ENCODE measurements around the gene UTP18.
A peak's percentile ranks its signal among the peaks of the same experiment; 100 is the strongest.
"Not testable (repeated sequence)": the region's sequence is repeated elsewhere in the genome, so short reads cannot be mapped to it uniquely, and the experiment has no call there.

The UTP18 gene

GRCh38 chr17:51259564-51260236 is 646 bp upstream of the UTP18 start, which contains the start of gene MBTD1:
MBTD1 (minus strand) TSS chr17:51260049; CDS start chr17:51225161, 34,888 bp downstream.
- peak; percentile 88 for DNase-seq

- no peak for DNase-seq
These were observed 948 bp downstream of the UTP18 start for GRCh38 chr17:51261024-51261963.

DNA sequence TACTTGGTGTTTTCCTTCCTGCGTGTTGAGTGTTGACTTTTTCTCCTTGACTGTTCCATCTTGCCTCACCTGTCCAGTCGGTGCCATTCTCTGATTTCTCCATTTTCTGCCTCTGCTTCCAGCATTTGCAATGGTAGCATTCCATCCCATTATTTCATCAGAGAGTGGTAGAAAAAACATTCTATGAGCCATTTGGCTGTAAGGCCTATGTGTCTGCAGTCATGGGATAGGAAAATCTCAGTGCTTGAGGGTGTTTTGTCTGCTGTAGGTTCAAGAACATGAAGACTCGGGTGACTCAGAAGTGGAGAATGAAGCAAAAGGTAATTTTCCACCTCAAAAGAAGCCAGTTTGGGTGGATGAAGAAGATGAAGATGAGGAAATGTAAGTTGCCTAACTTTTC is 2.7 kb downstream of the UTP18 start:
- DNase-seq: no peak

DNA sequence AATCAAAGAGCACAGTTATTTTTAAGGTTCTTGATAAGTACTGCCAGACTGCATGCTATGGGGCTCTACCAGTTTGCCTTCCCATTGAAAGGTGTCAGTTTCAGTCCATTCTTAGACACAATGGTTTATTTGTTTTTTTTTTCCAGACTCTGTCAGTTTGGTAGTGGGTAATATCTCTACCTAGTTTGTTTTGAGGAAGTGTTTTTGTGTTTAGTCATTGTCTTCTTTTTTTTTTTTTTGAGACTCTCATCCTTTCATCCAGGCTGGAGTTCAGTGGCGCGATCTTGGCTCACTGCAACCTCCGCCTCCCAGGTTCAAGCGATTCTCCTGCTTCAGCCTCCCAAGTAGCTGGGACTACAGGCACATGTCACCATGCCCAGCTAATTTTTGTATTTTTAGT is 4.1 kb downstream of the UTP18 start:
- DNase-seq: not testable (repeated sequence)

DNA sequence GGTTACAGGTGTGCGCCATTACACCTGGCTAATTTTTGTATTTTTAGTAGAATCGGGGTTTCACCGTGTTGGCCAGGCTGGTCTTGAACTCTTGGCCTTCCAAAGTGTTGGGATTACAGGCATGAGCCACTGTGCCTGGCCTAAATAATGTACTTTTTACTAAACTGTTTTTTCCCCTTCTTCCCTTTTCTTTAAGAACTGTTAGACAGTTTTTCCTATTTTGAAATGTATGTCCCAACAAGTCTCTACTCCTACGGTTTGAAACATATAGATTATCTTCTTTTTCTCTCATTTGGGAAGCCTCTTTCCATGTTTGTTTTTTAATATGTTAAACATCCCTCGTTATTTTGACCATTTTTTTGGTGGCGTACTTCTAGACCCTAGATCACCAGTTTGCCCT is 9.6 kb downstream of the UTP18 start:
- DNase-seq: no peak

DNA sequence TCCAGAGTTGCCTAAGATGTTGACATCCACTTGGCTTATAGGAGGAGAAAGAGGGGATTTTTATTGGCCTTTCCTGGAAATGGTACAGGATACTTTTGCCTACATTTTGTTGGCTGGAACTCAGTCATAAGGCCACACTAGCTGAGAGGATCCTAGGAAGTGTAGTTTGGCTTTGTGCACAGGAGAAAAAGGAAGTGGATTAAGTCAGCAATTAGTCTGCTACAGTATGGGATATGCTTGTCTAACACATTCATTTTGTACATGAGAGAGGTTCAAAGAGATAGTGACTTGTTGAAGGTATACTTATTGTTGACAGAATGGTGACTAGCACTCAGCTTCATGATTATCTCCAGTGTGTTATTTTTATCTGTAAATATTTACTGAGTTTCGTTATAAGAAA is 10.3 kb downstream of the UTP18 start:
- DNase-seq: no peak

DNA sequence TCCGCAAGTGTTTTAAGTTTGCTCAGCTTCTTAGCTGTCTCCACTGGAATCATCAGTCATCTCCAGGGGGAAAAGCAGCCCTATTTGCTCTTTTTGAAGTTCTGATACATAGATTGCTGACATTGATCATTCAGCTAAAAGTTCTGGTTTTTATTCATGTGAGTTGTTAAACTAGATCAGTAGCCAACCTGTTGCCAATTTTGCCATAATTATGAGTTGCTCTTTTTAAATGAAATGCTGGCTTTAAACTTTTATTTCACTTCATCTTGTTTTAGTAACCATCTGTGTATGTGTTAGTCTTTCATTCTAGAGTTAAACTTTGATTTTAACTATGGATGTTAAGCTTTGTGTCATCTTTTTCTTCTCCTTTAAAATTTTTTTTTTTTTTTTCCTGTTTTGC is 12.5 kb downstream of the UTP18 start:
- DNase-seq: no peak

- DNase-seq: no peak
These were observed 15.0 kb downstream of the UTP18 start for GRCh38 chr17:51275381-51275780.

GRCh38 chr17:51279183-51279582 is 18.8 kb downstream of the UTP18 start:
- DNase-seq: no peak

DNA sequence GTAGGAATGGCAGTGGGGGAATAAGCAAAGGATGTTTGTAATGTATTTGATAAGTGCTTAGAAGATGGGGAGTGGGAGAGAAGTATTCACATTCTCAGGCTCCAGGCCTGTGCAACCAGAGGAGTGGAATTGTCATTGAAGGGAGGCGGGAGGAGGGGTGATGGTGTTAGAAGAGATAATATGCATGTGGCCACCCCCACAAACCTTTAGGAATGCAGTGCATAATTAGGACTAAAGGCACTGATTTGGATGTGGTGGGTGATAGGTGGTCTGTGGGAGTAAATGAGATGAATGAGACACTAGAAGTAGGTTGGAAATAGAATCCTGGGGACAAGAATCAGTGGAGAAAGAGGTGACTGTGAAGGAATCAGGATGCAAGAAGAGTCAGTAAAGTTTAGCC is 27.1 kb downstream of the UTP18 start:
- DNase-seq: no peak

- DNase-seq: no peak
These were observed 29.4 kb downstream of the UTP18 start for GRCh38 chr17:51289696-51290111.

GRCh38 chr17:51294338-51294737 is 34.0 kb downstream of the UTP18 start:
- not testable (repeated sequence) for DNase-seq

DNA sequence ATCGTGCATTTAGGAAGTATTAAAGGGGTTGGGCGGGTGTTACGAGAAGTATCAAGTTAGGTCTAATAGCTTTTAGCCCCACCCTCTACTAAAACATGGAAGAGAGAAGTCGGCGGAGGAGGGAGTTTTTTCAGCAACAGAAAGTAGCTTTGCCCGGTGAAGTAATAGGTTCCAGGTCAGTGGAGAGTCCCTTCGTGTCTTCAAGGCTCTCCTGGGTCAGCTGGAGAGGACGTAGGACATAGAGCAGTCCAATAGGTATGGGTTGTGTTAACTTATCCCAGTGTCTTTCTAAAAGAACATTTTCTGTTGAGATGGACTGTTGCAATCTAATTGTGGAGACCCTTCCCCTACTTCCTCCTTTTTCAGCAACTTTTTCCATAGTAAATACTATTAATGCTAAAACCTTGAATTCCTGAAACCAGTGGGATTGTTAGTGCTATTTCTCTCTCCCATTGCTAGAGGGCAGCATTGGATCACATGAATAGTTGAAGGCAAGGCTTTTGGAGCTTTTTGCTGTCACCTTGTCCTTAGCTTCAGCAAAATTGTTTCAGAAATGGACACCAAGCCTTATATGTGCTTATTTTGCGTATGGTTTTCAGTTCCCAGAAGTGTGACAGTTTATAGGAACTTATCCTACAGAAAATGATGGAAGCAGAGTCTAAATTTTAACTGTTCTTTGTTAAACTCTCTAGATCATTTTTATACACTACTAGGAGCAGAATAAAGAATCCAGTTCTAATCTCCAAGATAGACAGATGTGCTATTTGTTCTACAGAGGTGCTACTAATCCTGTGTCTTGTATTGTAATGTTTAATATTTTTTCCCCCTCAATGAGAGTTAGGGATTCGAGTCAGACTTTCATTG is 38.4 kb downstream of the UTP18 start:
- DNase-seq: no peak

DNA sequence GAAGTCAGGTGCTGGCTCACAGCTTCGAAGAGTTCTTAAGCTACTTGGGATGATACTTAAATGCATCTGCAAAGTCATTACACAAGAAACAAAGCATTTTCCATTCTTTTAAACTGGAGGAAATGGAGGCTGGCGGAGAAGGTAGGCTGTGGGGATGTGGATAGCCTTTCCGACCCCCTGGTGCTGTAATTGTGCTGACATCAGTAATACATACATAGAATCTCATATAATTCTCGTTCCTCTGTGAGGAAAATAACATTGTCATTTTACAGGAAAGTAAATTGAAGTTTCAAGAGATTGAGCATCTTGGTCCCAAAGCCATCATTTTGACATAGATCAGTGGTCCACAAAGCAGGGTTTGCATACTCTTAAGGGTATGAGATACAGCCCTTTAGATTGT is 39.5 kb downstream of the UTP18 start:
- DNase-seq: no peak

GRCh38 chr17:51305182-51305581 is 44.8 kb downstream of the UTP18 start:
- no peak for DNase-seq

DNA sequence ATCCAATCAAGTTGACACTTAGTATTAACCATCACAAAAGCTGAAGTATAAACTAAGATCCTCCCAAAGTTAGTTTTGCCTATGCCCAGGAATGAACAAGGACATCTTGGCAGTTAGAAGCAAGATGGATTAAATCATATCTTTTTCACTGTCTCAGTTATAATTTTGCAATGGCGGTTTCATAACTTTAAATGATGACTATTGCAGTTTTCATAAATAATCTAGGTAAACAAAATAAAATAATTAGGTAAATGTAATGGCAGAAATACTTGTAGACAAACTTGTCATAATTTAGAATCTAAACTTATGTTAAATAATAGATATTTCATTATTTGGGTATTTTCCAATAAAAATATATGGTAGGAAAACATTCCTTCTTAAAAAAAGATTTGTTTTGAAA is 51.7 kb downstream of the UTP18 start:
- not testable (repeated sequence) for DNase-seq

- no peak for DNase-seq
These were observed 58.8 kb downstream of the UTP18 start for GRCh38 chr17:51319186-51319585.

DNA sequence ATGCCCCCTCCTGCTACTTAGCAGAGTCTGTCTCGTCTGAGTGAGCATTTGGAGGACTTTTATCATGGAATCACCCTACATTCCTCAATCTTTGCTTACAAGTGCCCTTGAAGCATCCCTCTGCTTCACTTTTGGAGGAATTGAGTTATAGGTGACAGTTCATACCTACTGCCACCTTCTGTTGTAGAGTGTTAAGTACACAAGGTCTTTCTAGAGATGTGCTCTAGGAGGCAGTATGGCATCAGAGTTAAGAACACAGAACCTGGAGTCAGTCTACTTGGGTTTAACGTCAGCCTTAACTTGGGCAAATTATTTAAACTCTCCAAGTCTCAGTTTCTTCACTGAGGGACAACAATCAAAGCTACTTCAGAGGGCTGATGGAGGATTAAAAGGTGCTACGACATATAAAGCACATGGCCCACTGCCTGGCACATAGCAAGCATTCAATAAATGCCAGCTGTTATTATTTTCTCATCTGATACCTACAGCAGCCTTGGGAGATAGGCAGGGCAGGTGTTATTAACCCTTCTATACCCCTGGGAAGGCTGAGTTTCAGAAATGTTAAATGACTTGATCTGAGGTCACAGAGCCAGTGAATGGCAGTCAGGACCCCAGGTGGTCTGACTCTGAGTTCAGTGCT is 62.2 kb downstream of the UTP18 start:
- no peak for DNase-seq

DNA sequence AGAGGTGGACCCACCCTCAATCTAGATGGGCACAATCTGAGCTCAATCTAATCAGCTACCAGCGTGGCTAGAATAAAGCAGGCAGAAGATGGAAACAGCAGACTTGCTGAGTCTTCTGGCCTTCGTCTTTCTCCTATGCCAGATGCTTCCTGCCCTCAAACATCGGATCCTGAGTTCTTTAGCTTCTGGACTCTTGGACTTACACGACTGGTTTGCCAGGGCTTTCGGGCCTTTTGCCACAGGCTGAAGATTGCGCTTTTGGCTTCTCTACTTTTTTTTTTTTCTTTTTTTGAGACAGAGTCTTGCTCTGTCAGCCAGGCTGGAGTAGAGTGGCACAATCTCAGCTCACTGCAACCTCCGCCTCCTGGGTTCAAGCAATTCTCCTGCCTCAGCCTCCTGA is 65.1 kb downstream of the UTP18 start:
- DNase-seq: no peak

DNA sequence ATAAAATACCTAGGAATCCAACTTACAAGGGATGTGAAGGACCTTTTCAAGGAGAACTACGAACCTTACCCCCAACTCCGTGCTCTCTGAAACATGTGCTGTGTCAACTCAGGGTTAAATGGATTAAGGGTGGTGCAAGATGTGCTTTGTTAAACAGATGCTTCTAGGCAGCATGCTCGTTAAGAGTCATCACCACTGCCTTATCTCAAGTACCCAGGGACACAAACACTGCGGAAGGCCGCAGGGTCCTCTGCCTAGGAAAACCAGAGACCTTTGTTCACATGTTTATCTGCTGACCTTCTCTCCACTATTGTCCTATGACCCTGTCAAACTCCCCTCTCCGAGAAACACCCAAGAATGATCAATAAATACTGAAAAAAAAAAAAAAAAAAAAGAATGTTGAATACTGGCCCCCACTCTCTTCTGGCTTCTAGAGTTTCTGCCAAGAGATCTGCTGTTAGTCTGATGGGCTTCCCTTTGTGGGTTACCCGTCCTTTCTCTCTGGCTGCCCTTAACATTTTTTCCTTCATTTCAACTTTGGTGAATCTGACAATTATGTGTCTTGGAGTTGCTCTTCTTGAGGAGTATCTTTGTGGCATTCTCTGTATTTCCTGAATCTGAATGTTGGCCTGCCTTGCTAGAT is 70.6 kb downstream of the UTP18 start:
- DNase-seq: not testable (repeated sequence)

- no peak for DNase-seq
These were observed 74.8 kb downstream of the UTP18 start for GRCh38 chr17:51335006-51335590.
